H1 (cell line): Measurements from ENCODE around the gene ZNF839. TPM values are rescaled to one million over a fixed set of nuclear protein-coding genes. Genes with fewer than 3 reads are reported as not detected.
A peak's percentile ranks its signal among the peaks of the same experiment; 100 is the strongest.

ENCODE experiments used
- BACH1 ChIP-seq: IDR thresholded peaks from 2 replicates; pipeline ENCODE4 v1.6.1; 2012; ENCODE audit warnings: low read length, improper control_type of control experiment
- BRCA1 ChIP-seq: IDR thresholded peaks from 2 replicates; pipeline ENCODE4 v1.6.1; 2012; ENCODE audit warnings: low read depth, low read length, improper control_type of control experiment
- CBX5 ChIP-seq: fragments of 300-800, 300-1000 bp; sonication (generic); IDR thresholded peaks from 2 replicates; pipeline ENCODE4 v1.7.1; 2016; ENCODE audit warnings: antibody characterized with exemption, low read length, low read depth
- CEBPB ChIP-seq: IDR thresholded peaks from 2 replicates; pipeline ENCODE4 v1.6.1; 2012; ENCODE audit warnings: low read depth, low read length
- CHD2 ChIP-seq: IDR thresholded peaks from 2 replicates; pipeline ENCODE4 v1.6.1; 2012; ENCODE audit warnings: low read length, improper control_type of control experiment
- CREB1 ChIP-seq: IDR thresholded peaks from 2 replicates; pipeline ENCODE4 v1.6.1; 2012; ENCODE audit warnings: inconsistent platforms
- CTBP2 ChIP-seq: IDR thresholded peaks from 2 replicates; pipeline ENCODE4 v1.7.0; 2011; ENCODE audit warnings: borderline replicate concordance, mild to moderate bottlenecking, moderate library complexity, mixed read lengths, low read length; ENCODE audit not compliant: insufficient read depth, insufficient read length
- EGR1 ChIP-seq: IDR thresholded peaks from 2 replicates; pipeline ENCODE4 v1.6.1; 2011; ENCODE audit warnings: low read depth, low read length, borderline replicate concordance
- EP300 ChIP-seq, 2 experiments: IDR thresholded peaks; 1 replicate in 1 of 2; 2 replicates in 1 of 2; pipeline ENCODE4 v1.6.1; 2011 to 2012; ENCODE audit warnings: low read depth in 2 of 2, low read length in 2 of 2, mild to moderate bottlenecking in 2 of 2, borderline replicate concordance in 1 of 2, inconsistent platforms in 1 of 2, moderate library complexity in 1 of 2
- GTF2F1 ChIP-seq: IDR thresholded peaks from 2 replicates; pipeline ENCODE4 v1.6.1; 2012; ENCODE audit warnings: low read depth, low read length, improper control_type of control experiment, borderline replicate concordance
- HDAC6 ChIP-seq: IDR thresholded peaks from one replicate; pipeline ENCODE4 v1.7.1; 2012; ENCODE audit warnings: low read depth, mild to moderate bottlenecking, inconsistent platforms, low read length, moderate library complexity
- JUN ChIP-seq: IDR thresholded peaks from 2 replicates; pipeline ENCODE4 v1.6.1; 2011; ENCODE audit warnings: low read depth, mild to moderate bottlenecking, improper control_type of control experiment, low read length
- JUND ChIP-seq: IDR thresholded peaks from 2 replicates; pipeline ENCODE4 v1.6.1; 2011; ENCODE audit warnings: mild to moderate bottlenecking, improper control_type of control experiment, low read length
- KDM4A ChIP-seq: IDR thresholded peaks from one replicate; pipeline ENCODE4 v1.7.1; 2012; ENCODE audit warnings: low read depth, mild to moderate bottlenecking, moderate library complexity, low read length, inconsistent platforms; ENCODE audit not compliant: severe bottlenecking
- NRF1 ChIP-seq: IDR thresholded peaks from 2 replicates; pipeline ENCODE4 v1.6.1; 2011; ENCODE audit warnings: mild to moderate bottlenecking, low read depth, low read length, improper control_type of control experiment
- PHF8 ChIP-seq: fragments of 200-600 bp; sonication (generic); conservative IDR thresholded peaks from 2 replicates; pipeline ENCODE4 v1.7.1; 2012; ENCODE audit warnings: low read depth, mild to moderate bottlenecking, inconsistent platforms, low read length, moderate library complexity
- POLR2A ChIP-seq, 2 experiments: IDR thresholded peaks; 1 replicate in 1 of 2; 2 replicates in 1 of 2; pipeline ENCODE4 v1.6.1; 2011; ENCODE audit warnings: low read depth in 2 of 2, low read length in 2 of 2, mild to moderate bottlenecking in 2 of 2; ENCODE audit errors: control extremely low read depth in 1 of 2
- POU5F1 ChIP-seq: IDR thresholded peaks from 2 replicates; pipeline ENCODE4 v1.6.1; 2011; ENCODE audit warnings: low read depth, mild to moderate bottlenecking, low read length, moderate library complexity
- RAD21 ChIP-seq, 2 experiments: IDR thresholded peaks in 1 of 2; conservative IDR thresholded peaks in 1 of 2; 2 replicates each; pipeline ENCODE4 v1.6.1; 2011; ENCODE audit warnings: low read depth in 2 of 2, low read length in 2 of 2, improper control_type of control experiment in 1 of 2, inconsistent platforms in 1 of 2, mild to moderate bottlenecking in 1 of 2, moderate library complexity in 1 of 2
- SP1 ChIP-seq: IDR thresholded peaks from 2 replicates; pipeline ENCODE4 v1.6.1; 2011; ENCODE audit warnings: low read depth, low read length
- SP4 ChIP-seq: IDR thresholded peaks from 2 replicates; pipeline ENCODE4 v1.6.1; 2012; ENCODE audit warnings: low read length, inconsistent platforms
- TAF1 ChIP-seq: IDR thresholded peaks from 2 replicates; pipeline ENCODE4 v1.6.1; 2011; ENCODE audit warnings: mild to moderate bottlenecking, low read depth, low read length
- TBP ChIP-seq: IDR thresholded peaks from 2 replicates; pipeline ENCODE4 v1.6.1; 2011; ENCODE audit warnings: low read depth, low read length, improper control_type of control experiment
- TCF12 ChIP-seq: IDR thresholded peaks from 2 replicates; pipeline ENCODE4 v1.6.1; 2011; ENCODE audit warnings: low read depth, mild to moderate bottlenecking, low read length
- YY1 ChIP-seq: IDR thresholded peaks from 2 replicates; pipeline ENCODE4 v1.6.1; 2011; ENCODE audit warnings: low read depth, mild to moderate bottlenecking, low read length
- polyA plus RNA-seq, 7 experiments: library from polyadenylated mRNA; depleted of rRNA in 3 of 7; stranded (reverse) in 5 of 7; unstranded in 2 of 7; fragments of >200 nt in 5 of 7; fragments of 200-250 nt in 2 of 7; gene quantifications; 1 replicate in 5 of 7; 2 replicates in 1 of 7; 4 replicates in 1 of 7; pipeline versions ENCODE4 v1.2.1 to v1.2.3, GENCODE V29; 2011 to 2013; ENCODE audit warnings: missing spikeins in 2 of 7, mixed read lengths in 2 of 7
- total RNA-seq: library from RNA; stranded (reverse); fragmentation: NEBNext Ultra II Directional; extraction: Animal tissue kit (Norgen Biotek cat#: 25700); gene quantifications from 2 replicates; pipeline ENCODE4 v1.2.1, GENCODE V29; 2021
- TF ChIP-seq, protein P1 (sequence below): IDR thresholded peaks from 2 replicates; pipeline ENCODE4 v1.6.1; 2011; ENCODE audit warnings: low read length, improper control_type of control experiment

Gene ZNF839
- total and polyA plus RNA-seq, 2 of the 8 experiments (the other 6 are each of a cell fraction or from before 2014, with no cell fraction given) = 8.1 to 9.4 TPM

DNA sequence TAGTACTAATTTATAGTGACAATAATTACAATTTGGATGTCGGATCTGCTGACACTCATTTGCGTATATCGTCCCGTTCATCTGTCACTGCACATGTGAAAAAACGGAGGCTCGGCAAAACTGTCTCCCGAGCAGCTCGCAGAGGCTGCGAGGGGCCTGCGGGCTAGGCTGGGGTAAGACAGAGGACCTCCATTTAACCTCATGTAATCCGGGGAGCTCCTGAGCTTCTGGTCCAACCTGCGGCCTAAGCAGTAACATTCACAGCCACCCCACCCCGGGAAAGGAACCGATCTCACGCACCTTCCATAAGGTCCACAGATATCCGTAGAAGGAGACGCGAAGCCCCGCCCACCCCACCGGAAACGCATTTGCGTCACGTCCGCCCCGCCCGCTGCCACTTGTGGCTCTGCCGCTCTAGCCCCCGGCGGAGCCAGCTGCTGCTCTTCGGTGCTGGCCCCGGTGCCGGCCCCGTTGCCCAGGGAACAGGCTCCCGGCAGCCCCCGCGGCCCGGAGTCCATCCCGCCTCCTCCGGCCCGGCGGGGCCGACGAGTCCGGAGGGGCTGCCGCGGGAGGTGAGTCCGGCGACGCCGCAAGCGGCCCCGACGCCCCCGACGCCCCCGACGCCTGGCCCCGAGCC, 43.1 kb downstream of the ZNF839 start, which contains the start of the genes CINP and TECPR2 (continued):
- no peak for TF ChIP-seq KDM4A
- TF ChIP-seq GTF2F1 = no peak
- no peak for TF ChIP-seq BACH1
- no peak for TF ChIP-seq CHD2
- no peak for TF ChIP-seq JUND
- no peak for TF ChIP-seq YY1
- TF ChIP-seq CEBPB = no peak
- TF ChIP-seq EP300 (IDR thresholded peaks at IDR 0.05; ENCODE audit: borderline replicate concordance in 1 of 2, low read depth in 2 of 2, low read length in 2 of 2) = no peak
- TF ChIP-seq RAD21 (IDR thresholded peaks at IDR 0.05 in 1 of 2, conservative IDR thresholded peaks at IDR 0.05 in 1 of 2; ENCODE audit: low read depth in 2 of 2, low read length in 2 of 2) = no peak
- no peak for TF ChIP-seq NRF1
- no peak for TF ChIP-seq SP4
- TF ChIP-seq CTBP2 = no peak
- TF ChIP-seq TCF12 = no peak
- TF ChIP-seq HDAC6 = no peak
- TF ChIP-seq, protein P1, sequence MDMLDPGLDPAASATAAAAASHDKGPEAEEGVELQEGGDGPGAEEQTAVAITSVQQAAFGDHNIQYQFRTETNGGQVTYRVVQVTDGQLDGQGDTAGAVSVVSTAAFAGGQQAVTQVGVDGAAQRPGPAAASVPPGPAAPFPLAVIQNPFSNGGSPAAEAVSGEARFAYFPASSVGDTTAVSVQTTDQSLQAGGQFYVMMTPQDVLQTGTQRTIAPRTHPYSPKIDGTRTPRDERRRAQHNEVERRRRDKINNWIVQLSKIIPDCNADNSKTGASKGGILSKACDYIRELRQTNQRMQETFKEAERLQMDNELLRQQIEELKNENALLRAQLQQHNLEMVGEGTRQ = no peak
- TF ChIP-seq CBX5 = no peak
- peak; percentile 56 for TF ChIP-seq TBP
- TF ChIP-seq POLR2A (IDR thresholded peaks at IDR 0.05; ENCODE audit: control extremely low read depth in 1 of 2, low read depth in 2 of 2, low read length in 2 of 2) = peak; percentile 52 to 58
- TF ChIP-seq TAF1 = peak; percentile 61; the same call in 1 of the 2 replicates
- no peak for TF ChIP-seq BRCA1
- TF ChIP-seq CREB1 = peak; percentile 87
- TF ChIP-seq PHF8 = peak; percentile 66
- TF ChIP-seq SP1 = no peak
- no peak; the same call in 1 of the 2 replicates for TF ChIP-seq EGR1
- no peak for TF ChIP-seq POU5F1
- no peak for TF ChIP-seq JUN
